ENCODE measurements around the gene MTUS2.

DNA sequence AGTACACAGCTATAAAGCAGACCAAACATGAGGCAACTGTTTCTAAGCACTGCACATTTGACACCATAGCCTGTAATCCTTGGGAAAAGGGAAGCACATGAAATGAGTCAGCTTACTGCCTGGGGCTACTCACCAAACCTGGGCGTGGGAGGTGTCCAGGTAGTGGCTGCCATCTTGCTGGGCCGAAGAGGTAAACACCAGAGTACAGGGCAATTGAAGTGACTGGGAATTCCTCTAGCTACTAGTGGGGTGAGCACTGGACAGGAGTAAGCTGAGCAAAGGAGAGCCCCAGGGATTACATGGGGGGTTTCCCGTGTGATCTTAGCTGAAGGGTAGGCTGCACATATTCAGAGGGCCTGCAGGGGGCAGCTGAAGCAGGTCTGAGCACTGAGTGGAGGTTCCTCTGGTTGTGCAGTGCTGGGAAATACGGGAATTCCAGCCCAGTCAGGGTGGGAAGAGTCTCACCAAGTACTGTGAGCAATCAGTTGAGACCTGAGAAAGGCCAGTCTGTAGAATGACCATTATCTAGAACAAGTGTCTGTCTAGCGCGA is 634.9 kb downstream of the MTUS2 start:
- TF ChIP-seq POLR2AphosphoS5 (IDR thresholded peaks at IDR 0.05; ENCODE audit: low read depth), result no peak
- TF ChIP-seq, protein P1, sequence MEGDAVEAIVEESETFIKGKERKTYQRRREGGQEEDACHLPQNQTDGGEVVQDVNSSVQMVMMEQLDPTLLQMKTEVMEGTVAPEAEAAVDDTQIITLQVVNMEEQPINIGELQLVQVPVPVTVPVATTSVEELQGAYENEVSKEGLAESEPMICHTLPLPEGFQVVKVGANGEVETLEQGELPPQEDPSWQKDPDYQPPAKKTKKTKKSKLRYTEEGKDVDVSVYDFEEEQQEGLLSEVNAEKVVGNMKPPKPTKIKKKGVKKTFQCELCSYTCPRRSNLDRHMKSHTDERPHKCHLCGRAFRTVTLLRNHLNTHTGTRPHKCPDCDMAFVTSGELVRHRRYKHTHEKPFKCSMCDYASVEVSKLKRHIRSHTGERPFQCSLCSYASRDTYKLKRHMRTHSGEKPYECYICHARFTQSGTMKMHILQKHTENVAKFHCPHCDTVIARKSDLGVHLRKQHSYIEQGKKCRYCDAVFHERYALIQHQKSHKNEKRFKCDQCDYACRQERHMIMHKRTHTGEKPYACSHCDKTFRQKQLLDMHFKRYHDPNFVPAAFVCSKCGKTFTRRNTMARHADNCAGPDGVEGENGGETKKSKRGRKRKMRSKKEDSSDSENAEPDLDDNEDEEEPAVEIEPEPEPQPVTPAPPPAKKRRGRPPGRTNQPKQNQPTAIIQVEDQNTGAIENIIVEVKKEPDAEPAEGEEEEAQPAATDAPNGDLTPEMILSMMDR (conservative IDR thresholded peaks at IDR 0.05; ENCODE audit: low read depth in 2 of 2), result peak; percentile 61 to 64
